GM21528 (cell line): Measurements from ENCODE around the gene IRS1.
A peak's percentile ranks its signal among the peaks of the same experiment; 100 is the strongest.

ENCODE experiments used
- ATAC-seq: cut with Tn5 transposase; IDR thresholded peaks from one replicate; pipeline ENCODE4 v1.9.1; 2021; ENCODE audit warnings: mild to moderate bottlenecking, moderate library complexity; ENCODE audit not compliant: unreplicated experiment, low FRiP score

Gene IRS1

DNA sequence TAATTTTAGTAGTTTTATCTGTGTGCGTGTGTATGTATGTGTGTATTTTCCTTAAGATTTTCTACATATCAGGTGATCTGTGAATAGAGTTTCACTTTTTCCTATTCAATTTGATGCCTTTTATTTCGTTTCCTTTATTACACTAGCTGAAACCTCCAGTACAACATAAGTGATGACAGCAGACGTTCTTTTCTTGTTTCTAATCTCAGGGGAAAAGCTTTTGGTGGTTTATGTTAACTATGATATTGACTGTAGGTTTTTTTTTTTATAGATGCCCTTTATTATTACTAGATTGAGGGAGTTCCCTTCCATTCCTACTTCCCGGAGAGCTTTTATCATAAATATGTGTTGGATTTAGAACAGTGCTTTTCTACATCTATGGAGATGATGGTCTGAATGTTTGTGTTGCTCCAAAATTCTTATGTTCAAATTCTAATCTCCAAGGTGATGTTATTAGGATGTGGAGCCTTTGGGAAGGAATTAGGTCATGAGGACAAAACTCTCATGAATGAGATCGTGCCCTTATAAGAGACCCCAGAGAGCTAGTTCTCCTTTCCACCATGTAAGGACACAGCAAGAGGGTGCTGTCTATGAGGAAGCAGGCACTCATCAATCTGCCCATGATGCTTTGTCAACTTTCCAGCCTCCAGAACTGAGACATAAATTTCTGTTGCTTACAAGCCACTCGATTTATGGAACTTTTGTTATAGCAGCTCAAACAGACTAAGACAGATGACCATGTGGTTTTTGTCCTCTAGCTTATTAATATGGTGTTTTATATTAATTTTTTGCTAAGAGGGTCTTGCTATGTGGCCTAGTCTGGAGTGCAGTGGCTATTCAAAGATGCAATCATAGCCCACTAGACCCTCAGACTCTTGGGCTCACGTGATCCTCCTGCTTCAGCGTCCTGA, 30.4 kb upstream of the IRS1 start:
- no peak for ATAC-seq

DNA sequence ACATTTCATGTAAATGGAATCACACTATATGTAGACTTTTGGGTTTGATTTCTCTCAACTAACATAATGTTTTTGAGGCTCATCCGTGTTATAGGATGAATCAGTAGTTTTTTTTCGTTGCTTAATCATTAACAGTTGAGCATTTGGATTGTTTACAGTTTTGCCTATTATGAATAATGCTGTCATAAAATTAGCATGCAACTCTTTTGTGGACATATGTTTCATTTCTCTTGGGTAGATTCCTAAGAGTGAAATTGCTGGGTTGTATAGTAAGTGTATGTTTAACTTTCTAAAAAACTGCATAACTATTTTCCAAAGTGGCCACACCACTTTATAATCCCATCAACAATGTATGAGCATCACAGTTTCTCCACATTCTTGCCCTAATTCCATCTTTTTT, 28.6 kb upstream of the IRS1 start:
- no peak for ATAC-seq

GRCh38 chr2:226825056-226825455, 25.4 kb upstream of the IRS1 start:
- ATAC-seq: no peak

- ATAC-seq: no peak
These were observed 19.3 kb upstream of the IRS1 start for GRCh38 chr2:226818930-226819329.

DNA sequence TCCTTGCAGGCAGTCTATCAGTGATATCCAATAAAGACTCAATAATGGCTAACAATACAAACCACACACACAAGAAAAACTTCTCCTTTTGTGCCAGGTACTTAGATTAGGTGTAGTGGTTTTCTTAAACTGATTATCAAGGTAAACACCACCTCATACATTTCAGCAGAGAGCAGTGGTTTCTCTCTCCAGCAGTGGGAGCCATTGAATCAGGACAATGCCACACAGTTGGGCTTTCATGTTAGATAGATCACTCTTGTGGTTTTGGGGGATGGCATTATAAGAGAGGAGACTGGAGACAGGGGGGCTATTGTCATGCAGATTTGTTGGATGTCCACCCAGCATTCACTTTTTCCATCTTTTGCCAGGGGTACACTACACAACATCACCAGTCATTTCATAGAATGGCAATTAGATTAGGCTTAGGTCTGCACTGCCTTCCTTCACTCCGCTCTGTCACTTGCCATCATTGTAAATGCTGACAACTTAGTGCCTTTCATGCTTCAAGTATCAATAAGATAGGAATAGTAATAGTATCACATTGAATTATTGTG, 13.6 kb upstream of the IRS1 start:
- no peak for ATAC-seq

- ATAC-seq: no peak
These were observed 3.8 kb upstream of the IRS1 start for GRCh38 chr2:226803410-226803809.

DNA sequence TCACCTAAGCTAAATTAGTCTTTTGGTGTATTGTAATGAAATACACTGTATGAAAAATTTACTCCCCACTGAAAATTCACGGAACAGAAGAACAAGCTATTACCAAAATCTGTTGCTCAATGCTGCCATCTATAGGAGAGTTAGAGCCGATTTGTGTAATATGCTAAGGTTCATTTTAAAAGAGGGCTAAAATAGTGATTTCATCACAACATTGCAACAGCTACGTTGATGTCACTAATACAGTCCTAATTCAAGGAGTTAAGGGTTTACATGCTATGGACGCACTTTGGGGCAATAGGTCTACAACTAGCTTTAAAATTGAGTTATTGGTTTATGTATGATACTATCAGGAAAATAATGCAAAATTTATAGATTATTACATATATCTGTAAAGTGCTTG, 3.0 kb upstream of the IRS1 start:
- no peak for ATAC-seq

- peak; percentile 86 for ATAC-seq
These were observed 1.5 kb upstream of the IRS1 start for GRCh38 chr2:226800941-226801784.

DNA sequence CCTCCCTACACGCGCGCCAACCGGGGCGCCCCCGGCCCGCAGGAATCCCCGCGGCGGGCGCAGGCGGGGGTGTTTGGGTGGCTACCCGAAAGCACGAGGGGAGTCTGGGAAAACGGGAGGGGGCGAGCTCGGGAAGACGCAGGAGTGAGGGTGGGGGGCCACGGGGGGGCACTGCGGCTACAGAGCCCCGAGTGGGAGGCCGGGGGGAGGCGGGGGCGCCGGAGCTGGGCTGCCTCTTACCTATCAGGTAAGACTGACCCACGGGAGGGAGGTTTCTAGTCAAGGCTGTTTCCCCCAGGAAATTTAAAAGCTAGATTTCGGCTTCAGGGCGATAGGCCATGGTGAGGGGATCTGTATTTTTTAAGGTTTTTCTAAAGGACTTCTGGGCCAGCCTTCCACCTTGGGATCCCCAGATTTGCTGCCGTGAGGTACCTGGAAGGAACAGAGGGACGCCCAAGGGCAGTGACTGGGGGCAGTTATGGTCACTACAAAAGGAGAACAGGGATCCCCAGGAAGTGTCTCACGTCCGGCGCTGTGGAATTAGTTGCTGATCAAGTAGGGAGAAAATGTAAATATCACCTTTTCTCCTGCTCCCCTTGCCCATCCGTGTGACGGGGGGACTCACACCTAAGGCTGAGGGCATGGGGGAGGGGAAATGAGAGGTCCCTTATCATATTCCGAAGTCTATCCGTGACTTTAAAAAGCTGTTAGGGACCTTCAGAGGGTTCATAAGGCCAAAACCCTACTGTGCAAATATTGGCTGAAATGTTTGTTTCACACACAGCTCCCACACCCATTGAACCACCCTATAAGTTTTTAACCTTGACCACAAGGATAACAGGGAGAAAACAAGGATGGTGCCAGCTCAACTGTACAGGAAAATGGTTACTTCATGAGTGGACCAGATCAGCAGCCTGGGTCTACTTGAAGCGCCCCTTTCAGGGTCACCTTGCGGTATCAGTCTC, 638 bp upstream of the IRS1 start:
- no peak for ATAC-seq

DNA sequence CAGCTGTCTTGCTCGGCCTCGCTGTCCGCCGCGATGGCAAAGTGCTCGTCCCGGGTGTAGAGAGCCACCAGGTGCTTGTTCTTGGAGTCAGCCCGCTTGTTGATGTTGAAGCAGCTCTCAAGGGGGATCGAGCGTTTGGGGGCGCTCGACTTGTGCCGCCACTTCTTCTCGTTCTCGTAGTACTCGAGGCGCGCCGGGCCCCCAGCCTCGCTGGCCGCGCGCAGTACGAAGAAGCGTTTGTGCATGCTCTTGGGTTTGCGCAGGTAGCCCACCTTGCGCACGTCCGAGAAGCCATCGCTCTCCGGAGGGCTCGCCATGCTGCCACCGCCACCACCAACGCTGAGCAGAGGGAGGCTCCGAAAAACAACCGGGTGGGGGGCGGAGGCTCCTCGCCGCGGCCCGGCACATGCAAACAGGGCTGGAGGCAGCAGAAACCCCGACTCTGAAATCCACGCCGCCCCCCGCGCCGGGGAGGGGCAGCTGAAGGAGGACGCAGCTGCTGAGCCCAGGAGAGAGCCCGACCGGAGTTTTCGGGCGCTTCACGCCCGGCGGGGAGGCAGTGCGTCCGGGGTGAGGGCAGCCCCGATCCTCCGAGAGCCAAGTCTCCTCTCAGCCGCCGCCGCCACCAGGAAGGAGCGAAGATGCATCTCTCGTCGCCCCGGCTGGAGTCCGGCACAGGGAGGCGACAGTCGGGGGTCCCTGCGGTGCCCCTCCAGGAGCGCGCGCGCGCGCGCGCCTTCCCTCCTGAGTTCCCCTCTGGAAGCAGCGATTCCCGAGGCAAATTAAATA, 1.0 kb downstream of the IRS1 start:
- ATAC-seq: peak; percentile 26

- no peak for ATAC-seq
These were observed 1.6 kb downstream of the IRS1 start for GRCh38 chr2:226797989-226798421.

DNA sequence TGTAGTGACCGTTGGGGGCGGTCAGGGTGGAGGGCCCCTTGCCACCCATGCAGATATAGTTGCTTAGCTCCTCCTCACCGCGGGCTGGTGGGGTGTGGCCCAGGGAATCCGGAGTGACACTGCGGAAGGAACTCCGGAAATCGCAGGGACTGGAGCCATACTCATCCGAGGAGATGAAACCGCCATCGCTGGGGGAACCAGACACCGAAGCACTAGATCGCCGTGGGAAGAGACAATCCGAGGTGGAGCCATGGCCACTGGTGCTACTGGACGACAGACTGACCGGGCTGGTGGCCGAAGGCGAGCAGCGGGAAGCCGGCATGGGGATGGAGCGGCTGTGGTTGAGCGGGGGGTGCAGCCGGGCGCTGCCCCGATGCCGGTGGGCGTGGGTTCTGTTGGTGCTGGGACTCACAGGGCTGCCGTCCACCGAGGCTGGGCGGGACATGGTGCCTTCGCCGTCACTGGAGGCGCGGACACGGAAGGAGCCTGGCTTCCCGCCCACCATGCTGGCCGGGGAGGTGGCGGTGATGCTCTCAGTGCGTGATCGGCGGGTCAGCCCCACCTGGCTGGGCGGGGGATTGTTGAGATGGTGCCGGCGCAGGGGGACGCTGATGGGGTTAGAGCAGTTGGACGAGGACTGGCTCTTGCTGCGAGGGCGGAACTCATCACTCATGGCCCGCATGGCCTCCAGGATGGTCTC, 2.2 kb downstream of the IRS1 start:
- ATAC-seq: no peak

DNA sequence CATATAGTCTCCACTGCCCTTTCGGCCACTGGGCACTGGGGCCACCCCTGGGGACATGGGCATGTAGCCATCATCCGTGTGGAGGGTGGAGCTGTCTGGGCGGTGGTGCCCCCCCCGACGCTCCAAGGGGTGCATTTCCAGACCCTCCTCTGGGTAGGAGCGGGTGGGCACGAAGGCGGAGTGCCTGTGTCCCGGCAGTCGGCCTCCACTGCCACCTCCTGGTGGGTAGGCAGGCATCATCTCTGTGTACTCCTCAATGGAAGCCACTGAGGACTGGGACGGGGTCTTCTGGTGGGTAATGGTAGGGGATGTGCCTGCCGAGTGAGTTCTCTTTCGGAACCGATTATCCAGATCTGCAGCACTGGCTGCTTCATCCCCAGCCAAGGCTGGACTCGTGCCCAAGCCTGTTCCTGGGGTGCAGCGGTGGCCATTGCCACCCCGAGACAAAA, 2.8 kb downstream of the IRS1 start:
- ATAC-seq: no peak

- no peak for ATAC-seq
These were observed 3.4 kb downstream of the IRS1 start for GRCh38 chr2:226796012-226796839.

DNA sequence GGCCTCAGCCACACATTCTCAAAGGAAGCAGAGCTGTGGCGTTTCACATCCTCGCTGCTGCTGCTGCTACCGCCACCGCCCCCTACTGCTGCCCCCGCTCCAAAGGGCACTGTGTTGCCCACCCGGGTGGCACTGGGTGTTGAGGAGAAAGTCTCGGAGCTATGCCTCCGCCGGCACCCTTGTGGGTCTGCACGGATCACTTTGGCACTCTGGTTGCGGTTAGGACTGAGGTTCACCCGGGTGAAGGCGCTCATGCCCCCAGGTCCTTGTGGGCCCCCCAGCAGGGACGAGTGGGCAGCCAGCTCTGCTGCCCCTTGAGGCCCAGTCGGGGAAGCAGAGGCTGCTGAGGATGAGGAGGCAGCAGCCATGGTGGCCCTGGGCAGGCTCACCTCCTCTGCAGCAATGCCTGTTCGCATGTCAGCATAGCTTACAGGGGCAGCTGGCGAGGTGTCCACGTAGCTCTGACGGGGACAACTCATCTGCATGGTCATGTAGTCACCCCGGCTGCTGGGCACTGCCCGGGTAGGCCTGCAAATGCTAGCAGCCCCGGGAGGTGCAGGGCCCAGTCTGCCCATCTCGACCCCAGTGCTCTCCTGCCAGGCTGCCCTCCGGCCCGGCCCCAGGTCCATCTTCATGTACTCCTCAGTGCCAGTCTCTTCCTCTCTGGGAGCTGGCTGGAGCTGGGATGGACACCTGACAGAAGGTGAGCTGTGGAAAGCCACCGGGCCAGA, 4.2 kb downstream of the IRS1 start:
- ATAC-seq: no peak

GRCh38 chr2:226794751-226795171, 4.9 kb downstream of the IRS1 start:
- ATAC-seq: no peak

DNA sequence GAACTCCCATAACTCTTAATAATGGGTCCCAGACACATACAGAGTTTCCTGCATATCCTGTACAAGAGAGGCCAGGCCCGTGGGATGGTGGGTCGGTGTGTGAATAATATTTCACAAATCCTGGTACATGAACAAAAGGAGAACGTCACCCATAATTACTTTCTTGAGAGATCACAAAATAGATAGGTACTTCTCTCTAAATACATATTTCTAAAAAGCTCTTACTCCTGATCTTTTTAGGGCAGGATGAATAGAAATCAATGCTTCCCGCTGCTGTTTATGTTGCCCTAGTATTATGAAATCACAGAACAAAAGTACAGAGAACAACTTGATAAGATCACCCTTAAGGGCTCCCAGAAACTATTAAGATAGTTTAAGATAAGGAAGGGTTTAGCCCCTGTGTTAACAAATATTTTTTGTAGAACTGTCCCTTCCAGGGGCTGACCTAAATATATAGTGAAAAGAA, 5.4 kb downstream of the IRS1 start:
- ATAC-seq: no peak
